HG03139 (cell line): ENCODE measurements around the gene CKMT2.
"Not testable (repeated sequence)": the region's sequence is repeated elsewhere in the genome, so short reads cannot be mapped to it uniquely, and the experiment has no call there.

ENCODE experiments used
- ATAC-seq: cut with Tn5 transposase; IDR thresholded peaks from one replicate; pipeline ENCODE4 v1.9.1; 2021; ENCODE audit not compliant: unreplicated experiment

Gene CKMT2

DNA sequence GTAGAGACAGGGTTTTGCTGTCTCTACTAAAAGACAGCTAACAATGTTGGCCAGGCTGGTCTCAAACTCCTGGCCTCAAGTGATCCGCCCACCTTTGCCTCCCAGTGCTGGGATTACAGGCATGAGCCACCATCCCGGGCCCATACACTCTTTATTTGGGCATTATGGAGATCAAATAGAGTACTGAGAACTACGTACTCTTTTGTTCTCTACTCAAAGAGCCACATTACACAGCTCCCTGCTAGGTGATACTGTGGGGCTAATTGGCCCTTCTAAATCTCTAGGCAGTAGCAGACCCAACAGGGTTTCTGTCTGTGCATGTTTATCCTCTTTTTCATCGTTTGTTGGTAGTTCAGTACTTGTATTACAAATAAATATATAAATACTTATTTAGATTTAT is 16.1 kb downstream of the CKMT2 start:
- no peak for ATAC-seq

DNA sequence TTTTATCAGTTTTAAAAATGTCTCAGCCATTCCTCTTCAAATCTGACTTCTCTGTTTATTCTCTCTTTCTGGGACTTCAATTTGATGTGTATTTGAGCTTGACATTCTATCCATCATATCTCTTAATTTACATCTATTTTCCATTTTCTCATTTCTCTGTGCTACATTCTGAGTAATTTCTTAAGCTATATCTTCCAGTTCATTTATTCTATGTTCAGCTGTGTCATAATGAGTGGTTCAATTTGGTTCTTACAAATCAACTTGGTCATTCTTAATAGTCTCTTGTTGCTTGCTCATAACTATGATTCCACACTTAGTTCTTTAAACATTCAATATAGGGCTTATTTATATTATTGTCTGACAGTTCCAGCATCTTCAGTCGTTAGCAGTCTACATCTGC is 16.9 kb downstream of the CKMT2 start:
- no peak for ATAC-seq

DNA sequence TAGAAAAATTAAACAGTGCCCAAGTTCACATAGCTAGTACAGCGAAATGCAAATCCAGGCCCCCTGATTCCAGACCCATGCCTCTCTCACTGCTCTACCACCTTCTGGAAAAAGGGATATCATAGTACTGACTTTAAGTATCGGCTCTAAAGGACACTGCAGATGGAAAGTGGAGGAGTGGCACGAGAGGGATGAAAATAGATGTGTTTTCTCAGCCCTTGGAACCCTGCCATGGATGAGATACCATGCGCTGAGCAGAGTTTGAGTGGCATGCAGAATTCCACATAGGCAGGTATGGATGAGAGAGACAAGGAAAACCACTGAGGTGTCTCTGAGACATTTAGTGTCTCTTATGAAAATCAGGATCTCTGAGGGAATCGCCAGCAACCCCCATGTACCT is 18.8 kb downstream of the CKMT2 start:
- ATAC-seq, result no peak

DNA sequence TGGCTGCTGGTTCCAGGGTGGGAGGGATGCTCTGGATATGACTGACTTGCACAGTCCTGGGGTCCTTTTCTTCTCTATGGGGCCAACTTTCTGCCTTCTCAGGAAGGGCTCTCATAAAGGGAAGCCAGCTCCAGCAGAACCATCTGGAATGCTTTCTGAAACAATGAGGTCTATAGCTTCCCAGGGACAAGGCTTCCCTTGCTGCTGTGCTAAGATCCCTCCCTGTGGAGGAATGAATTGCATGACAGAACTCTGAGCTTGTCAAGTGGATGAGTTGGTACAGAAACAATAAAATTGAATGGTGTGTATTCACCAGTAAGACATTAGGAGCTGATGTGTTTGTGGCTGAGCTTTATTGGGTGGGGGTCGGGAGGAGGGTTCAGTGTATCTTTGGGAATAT is 19.8 kb downstream of the CKMT2 start:
- no peak for ATAC-seq

DNA sequence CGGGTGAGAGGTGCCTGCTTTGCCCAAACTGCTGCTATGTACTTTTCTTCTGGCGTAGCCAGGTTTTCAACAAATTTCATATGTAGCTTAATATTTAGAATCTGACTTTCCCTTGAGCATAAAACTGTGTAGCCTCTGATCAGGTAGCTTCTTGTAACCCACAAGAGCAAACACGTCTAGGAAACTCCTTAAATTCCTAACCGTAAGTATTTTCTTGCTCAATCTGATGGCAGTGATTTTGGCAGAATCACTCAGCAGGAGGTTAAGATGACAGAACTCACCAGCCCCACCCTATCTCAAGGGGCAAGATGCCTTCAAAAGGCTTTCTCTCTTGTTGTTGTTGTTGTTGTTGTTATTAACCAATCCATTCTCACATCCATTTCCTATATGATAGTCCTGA is 20.8 kb downstream of the CKMT2 start:
- no peak for ATAC-seq

DNA sequence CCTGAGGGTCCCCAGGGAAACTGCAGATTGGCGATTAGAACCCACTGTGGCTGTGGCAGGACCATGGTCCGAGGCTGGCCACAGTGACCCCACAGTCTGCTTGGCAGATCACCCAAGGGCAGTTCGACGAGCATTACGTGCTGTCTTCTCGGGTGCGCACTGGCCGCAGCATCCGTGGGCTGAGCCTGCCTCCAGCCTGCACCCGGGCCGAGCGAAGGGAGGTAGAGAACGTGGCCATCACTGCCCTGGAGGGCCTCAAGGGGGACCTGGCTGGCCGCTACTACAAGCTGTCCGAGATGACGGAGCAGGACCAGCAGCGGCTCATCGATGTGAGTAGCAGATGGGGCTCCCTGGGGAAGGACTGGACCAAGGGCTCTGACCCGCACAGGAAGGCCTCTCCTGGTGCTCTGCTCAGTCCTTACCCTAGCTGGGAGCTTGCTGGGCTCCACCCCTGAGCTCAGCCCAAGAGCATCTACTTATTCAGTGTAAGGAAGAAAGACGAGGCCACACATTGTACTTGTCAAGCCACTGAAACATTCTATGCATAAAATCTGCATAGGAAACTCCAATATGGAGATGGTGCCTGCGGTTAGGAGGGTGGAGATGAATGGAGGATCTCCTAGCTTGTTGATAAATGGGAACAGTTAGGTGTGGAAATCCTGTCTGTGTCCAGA is 21.9 kb downstream of the CKMT2 start:
- ATAC-seq, result no peak

DNA sequence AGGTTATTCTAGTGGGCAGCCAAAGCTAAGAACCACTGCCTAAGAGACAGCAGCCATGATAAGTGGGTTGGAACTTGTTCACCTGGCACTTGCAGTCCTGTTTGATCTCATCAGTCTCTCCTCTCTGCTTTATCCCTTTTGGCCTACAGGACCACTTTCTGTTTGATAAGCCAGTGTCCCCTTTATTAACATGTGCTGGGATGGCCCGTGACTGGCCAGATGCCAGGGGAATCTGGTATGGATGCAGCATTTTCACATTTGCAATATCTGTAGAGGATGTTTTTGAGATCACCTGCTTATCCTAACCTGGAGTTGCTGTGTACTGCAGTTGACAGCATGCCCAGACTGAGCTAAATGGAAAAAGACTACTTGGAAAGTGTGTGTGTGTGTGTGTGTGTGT is 23.6 kb downstream of the CKMT2 start:
- no peak for ATAC-seq

DNA sequence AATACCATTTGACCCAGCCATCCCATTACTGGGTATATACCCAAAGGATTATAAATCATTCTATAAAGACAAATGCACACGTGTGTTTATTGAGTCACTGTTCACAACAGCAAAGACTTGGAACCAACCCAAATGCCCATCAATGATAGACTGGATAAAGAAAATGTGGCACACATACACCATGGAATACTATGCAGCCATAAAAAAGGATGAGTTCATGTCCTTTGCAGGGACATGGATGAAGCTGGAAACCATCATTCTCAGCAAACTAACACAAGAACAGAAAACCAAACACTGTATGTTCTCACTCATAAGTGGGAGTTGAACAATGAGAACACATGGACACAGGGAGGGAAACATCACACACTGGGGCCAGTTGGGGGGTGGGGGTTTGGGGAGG is 29.7 kb downstream of the CKMT2 start:
- ATAC-seq, result not testable (repeated sequence)

DNA sequence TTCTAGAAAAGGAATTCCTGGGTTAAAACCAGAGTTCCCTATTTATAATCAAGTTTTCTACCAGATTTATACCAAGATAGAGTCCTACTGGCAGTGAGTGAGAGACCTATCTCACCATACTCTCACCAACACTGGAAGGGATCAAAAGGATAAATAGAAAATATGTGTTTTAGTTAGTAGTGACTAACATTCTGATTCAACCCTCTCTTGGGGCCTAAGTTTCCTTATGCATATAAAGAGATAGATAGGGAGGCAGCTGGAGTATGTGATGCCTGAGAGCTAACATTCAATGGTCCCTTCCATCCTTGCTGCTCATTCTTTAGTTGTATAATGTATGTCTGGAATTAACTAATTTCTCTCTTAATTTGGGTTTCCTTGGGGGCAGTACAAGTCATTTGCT is 32.0 kb downstream of the CKMT2 start:
- ATAC-seq, result no peak

DNA sequence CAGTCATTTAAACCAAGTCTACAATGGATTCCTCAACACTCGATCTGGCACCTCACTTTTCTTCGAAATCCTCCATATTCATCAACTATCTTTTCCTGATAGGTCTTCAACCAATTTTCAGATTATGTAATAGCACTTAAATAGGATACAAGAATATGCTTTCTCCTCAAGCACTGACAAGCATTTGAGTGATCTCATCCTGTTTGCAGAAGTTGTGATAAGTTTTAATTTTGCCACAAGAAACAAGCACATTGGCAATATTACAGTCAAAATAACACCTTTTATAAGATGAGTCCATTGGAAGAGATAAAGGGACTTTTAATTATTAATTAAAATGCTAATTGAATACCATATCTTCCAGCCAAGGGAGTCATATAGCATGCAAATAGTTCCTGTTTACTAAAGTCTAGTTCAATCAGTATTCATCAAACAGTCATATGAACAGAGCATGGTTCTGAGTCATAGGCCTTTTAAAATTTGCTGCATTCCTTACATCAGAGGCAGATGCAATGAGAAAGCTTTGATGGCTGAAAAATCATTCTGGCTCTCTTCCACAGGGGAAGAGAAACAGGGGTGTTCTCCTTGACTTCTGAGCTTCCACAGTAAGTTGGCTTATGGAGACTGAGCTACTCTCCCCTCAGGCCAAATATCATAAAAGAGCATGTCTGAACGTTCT is 35.5 kb downstream of the CKMT2 start:
- no peak for ATAC-seq

DNA sequence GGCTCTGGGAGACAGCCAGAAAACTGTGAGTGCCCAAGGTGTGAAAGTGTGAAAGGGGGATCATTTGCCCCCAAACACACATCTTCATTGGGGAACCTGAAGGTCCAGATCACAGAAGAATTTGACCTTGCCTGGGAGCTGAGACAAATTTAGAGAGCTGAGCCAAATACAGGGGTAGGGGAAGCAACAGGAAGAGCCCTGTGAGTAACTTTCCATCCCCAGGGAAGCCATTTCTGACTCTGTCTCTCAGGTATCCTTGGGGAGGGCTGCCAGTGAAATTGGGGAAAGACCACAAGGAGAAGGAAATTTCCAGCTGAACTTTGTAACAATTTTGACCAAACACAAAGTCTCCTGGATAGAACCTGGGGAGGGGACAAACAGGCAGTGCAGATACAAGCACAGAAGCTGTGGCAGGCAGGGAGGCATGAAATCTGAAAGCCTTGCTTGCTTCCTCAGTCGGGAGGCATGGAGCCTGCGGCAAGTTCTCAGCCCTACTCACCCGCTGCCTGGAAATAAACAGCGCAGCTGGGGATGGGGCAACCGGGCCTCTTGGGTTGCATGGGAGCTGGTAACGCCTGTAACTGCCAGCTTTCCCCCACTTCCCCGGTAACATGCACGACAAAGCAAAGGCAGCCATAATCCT is 36.8 kb downstream of the CKMT2 start:
- no peak for ATAC-seq

DNA sequence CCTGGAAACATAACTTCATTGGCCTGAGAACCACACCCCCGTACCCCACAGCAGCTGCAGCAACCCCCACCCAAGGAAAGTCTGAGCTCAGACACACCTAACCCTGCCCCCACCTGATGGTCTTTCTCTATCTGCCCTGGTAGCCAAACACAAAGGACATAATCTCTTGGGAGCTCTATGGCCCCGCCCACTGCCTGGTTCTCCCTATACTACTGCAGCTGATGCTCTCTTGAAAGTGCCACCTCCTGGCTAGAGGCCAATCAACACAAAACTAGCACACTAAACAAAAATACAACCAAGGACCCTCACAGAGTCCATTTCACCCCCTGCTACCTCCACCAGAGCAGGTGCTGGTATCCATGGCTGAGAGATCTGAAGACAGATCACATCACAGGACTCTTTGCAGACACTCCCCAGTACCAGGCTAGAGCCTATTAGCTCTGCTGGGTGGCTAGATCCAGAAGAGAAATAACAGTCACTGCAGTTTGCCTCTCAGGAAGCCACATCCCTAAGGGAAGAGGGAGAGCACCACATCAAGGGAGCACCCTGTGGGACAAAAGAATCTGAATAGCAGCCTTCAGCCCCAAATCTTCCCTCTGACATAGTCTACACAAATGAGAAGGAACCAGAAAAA is 37.4 kb downstream of the CKMT2 start:
- ATAC-seq, result not testable (repeated sequence)

DNA sequence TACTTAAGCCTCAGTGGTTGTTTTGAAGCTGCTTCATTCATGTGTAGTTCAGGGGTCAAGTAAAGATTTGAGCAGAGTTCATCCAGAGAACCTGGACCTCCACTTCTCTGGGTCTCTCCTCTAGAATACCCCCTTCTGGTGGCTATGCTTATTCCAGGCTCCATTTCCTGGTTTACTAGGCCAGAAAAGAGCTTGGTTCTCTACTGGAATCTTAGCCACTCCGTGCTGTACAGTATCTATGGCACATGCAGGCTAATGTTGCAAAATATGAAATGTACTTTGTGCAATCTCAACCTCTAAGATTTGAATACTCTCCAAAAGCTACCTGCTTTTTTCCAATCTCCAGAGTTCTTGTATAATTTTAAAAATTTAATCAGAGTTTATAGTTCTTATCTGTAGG is 50.9 kb downstream of the CKMT2 start:
- no peak for ATAC-seq

DNA sequence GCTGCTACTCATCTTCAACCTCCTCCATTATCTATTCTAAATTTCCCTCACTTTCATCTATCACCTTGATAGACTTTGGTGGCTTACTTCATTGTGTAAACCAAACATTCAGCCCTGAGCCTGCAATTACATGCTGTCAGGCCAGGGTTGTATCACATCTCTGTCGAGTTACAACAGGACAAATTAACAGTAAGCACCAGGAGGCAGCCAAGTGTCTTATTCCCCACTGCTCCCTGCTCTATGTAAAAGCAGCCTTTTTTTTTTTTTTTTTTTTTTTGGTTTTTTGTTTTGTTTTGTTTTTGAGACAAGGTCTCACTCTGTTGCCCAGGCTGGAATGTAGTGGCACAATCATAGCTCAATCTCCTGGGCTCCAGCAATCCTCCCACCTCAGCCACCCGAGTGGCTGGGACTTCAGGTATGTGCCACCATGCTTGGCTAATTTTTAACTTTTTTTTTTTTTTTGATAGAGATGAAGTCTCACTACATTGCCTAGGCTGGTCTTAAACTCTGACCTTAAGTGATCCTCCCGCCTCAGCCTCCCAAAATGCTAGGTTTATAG is 53.0 kb downstream of the CKMT2 start:
- ATAC-seq, result no peak

DNA sequence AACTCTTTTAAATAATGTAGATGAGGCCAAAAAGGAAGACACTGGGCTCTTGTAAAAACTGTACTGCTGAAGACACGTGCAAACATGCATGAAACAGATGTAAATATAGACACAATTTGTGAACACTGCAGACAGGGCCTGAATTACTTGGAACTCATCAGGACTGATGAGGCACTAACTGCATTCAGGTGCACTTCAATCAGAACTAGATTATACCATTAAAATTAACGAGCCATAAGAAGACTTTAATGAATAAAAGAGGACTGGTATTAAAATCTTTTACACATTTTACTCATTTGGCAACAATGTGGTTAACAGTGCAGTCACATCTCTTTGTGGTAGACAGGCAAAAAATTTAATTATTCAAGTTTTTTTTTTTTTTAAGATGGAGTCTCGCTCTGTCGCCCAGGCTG is 54.9 kb downstream of the CKMT2 start:
- ATAC-seq, result no peak

DNA sequence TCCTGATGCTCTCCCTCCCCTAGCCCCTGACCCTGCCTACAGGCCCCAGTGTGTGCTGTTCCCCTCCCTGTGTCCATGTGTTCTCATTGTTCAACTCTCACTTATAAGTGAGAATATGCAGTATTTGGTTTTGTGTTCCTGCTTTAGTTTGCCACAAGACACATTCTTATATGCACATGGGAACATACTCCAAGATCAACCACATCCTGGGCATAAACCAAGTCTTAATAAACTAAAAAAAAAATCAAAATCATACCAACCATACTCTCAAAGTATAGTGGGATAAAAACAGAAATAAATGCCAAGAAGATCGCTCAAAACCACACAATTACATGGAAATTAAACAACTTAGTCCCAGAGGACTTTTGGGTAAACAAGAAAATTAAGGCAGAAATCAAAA is 57.0 kb downstream of the CKMT2 start:
- ATAC-seq, result no peak

DNA sequence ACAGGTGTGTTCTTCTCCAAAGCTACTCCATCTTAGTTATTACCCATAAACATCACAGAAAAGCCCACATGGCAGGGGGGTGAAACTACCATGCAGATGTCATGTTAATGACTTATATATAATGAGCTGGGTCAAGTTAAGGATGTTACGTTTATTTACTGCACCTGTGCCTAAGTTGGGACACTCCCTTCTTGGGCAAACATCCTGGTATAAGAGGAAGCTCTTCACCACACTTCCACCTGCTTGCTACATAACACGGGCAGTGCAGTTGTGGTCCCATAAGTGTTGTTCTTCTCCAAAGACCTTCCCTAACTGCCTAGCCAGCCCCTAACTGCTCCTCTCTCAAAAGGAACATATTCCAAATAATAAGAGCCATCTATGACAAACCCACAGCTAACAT is 59.0 kb downstream of the CKMT2 start:
- ATAC-seq, result no peak

DNA sequence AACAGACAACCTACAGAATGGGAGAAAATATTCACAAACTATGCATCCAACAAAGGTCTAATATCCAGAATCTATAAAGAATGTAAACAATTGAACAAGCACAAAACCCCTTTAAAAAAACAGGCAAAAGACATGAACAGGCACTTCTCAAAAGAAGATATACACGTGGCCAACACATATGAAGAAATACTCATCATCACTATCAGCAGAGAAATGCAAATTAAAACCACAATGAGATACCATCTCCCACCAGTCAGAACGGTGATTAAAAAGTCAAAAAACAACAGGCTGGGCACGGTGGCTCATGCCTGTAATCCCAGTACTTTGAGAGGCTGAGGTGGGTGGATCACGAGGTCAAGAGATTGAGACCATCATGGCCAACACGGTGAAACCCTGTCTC is 60.9 kb downstream of the CKMT2 start:
- ATAC-seq, result not testable (repeated sequence)

DNA sequence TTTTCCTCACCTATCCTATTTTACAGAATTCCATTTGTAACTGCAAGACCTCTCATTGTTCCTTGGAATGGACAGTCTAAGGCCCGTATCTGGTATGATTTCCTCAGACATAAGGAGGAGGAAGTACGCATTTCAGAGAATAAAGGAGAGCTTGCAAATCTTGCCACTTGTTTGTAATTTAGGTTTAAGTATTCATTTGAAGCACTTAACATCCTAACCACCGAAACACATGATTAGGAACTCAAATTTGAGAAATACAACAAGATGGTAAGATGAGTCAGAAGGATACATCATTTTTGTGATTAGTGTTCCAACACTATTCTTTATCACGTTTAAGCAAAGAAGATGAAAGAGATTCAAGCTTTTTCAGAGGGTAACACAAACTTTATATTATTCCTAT is 64.4 kb downstream of the CKMT2 start:
- no peak for ATAC-seq

DNA sequence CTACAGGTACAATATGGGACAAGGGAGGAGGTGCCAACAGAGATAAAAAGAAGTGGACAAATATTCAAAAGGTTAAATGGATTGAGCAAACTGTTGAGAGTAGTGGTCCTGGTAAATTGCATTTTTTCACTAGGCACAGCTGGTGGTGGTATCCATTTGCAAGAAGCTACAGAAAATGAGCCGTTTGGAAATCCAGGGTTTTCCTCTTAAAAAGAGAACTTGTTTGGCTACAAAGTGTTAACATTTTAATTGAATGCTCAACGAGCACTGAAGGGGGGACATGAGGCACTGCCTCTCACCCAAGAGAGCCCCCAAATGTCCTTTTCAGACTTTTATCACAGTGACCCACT is 67.8 kb downstream of the CKMT2 start:
- ATAC-seq, result no peak

DNA sequence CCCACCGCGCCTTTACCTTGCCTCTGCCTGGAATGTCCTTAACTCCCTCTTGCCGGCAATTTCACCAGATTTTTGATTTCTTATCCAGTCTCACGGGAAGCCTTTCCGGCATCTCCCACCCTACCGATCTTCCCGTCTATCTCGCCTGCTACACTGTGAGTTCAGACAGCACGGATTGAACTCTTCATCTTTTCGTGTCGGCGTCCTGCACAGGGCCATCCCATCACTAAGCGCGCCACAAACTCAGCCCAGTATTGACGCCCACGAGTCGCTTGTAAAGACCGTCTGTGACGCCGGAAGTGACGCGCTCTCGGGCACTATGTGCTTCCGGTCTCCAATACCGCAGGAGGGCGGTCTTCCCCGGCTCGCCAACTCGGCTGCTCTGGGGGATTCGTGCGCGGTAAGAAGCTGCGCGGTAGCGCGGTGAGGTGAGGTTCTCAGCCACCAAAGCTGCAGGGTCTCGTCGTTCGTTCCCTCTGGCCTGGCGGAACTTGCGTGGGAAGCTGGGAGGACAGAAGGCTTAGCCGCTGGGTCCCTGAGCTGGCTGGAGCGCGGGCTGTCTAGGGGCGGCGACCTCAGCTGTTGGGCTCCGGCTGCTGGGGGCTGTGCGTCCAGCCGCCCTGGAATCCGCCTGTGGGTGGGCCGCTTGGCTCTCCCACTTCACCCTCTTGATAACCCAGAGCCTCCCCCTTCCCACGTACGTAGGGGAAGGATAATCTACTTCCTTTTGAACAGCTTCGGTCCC is 68.3 kb downstream of the CKMT2 start, which contains the start of gene ZCCHC9:
ZCCHC9 (plus strand) TSS at position 317 of the 745 bp plus-strand sequence. CDS start 3,171 bp downstream, outside the sequence.
- peak; percentile 97 for ATAC-seq
